HL-60 (cell line): ENCODE measurements around the gene SMAD7.

Experiments used
- DNase-seq, 2 experiments: peaks; one replicate each; pipeline ENCODE4 v3.0.0-alpha.2; 2010 to 2020; ENCODE audit warnings: low read depth in 1 of 2, low spot score in 1 of 2
- H3K27ac ChIP-seq: fragments of 250-450 bp; sonication (Bioruptor Pico); replicated peaks from 2 replicates; pipeline ENCODE4 v1.5.1; 2020; ENCODE audit warnings: mild to moderate bottlenecking, moderate library complexity
- H3K27me3 ChIP-seq: fragments of 250-450 bp; sonication (Bioruptor Pico); 2 replicates; pipeline ENCODE4 v1.5.1; 2021; ENCODE audit warnings: mild to moderate bottlenecking, moderate library complexity; ENCODE audit not compliant: insufficient read depth, poor library complexity, severe bottlenecking
- H3K4me3 ChIP-seq: replicated peaks from 2 replicates; pipeline ENCODE4 v1.5.1; 2011; ENCODE audit warnings: mild to moderate bottlenecking, control low read depth, low read length; ENCODE audit not compliant: insufficient read depth
- CTCF ChIP-seq: IDR thresholded peaks from one replicate; pipeline ENCODE4 v1.5.1; 2011; ENCODE audit warnings: low read length, control low read depth, inconsistent platforms; ENCODE audit not compliant: insufficient read depth
- GABPA ChIP-seq: IDR thresholded peaks from 2 replicates; pipeline ENCODE4 v1.6.1; 2012; ENCODE audit warnings: low read depth
- POLR2AphosphoS5 ChIP-seq: IDR thresholded peaks from 2 replicates; pipeline ENCODE4 v1.6.1; 2012; ENCODE audit warnings: low read depth
- REST ChIP-seq: IDR thresholded peaks from 2 replicates; pipeline ENCODE4 v1.6.1; 2012; ENCODE audit warnings: low read depth; ENCODE audit not compliant: insufficient replicate concordance
- SPI1 ChIP-seq: IDR thresholded peaks from 2 replicates; pipeline ENCODE4 v1.6.1; 2012; ENCODE audit warnings: low read depth, mild to moderate bottlenecking, borderline replicate concordance

The SMAD7 gene

GRCh38 chr18:48893061-48893607 is 57.6 kb downstream of the SMAD7 start:
- Histone ChIP-seq H3K4me3 (no peak overlapping the region), H3K27ac (no peak overlapping the region), H3K27me3 (no peaks in the 10 kb centered on the region)
- no peak for DNase-seq
- TF ChIP-seq GABPA, result no peak
- TF ChIP-seq REST, result no peak
- TF ChIP-seq CTCF, result no peak
- TF ChIP-seq SPI1, result no peak
- no peak for TF ChIP-seq POLR2AphosphoS5

- no peak overlapping the region for H3K27ac ChIP-seq
- no peaks in the 10 kb centered on the region for H3K27me3 ChIP-seq
- DNase-seq, result no peak
- TF ChIP-seq REST (no peak), POLR2AphosphoS5 (no peak), GABPA (no peak), CTCF (no peak), SPI1 (no peak)
- no peak overlapping the region for H3K4me3 ChIP-seq
Observed at GRCh38 chr18:48892146-48892855, 58.5 kb downstream of the SMAD7 start.

- Histone ChIP-seq H3K27ac (no peak overlapping the region), H3K4me3 (no peak overlapping the region)
- TF ChIP-seq REST, result no peak
- no peak for TF ChIP-seq CTCF
- TF ChIP-seq POLR2AphosphoS5, result no peak
- TF ChIP-seq SPI1, result no peak
- TF ChIP-seq GABPA, result no peak
Observed at GRCh38 chr18:48891721-48892120, 59.0 kb downstream of the SMAD7 start.

More at GRCh38 chr18:48891721-48892120, 59.0 kb downstream of the SMAD7 start:
- no peak for DNase-seq
- H3K27me3 ChIP-seq, result no peaks in the 10 kb centered on the region
